Fibroblast of lung (primary cell): Measurements from ENCODE around the gene TBC1D22A. TPM values are rescaled to one million over a fixed set of nuclear protein-coding genes. Genes with fewer than 3 reads are reported as not detected.

Source experiments
- DNase-seq, 2 donors: peaks; one replicate each; pipeline versions ENCODE4 v3.0.0 to v3.0.0-alpha.2; 2010; ENCODE audit warnings: low read depth in 2 of 2
- H2AFZ ChIP-seq: 2 replicates; pipeline ENCODE4 v1.5.1; 2012; ENCODE audit warnings: low read length, control low read depth, inconsistent platforms
- H3K27ac ChIP-seq: 2 replicates; pipeline ENCODE4 v1.5.1; 2011; ENCODE audit warnings: low read length, control low read depth; ENCODE audit not compliant: insufficient read depth
- H3K27me3 ChIP-seq: 2 replicates; pipeline ENCODE4 v1.5.1; 2011; ENCODE audit warnings: mild to moderate bottlenecking, low read length; ENCODE audit not compliant: control insufficient read depth, insufficient read depth
- H3K36me3 ChIP-seq: 2 replicates; pipeline ENCODE4 v1.5.1; 2011; ENCODE audit warnings: low read length; ENCODE audit not compliant: control insufficient read depth, insufficient read depth
- H3K4me1 ChIP-seq: 2 replicates; pipeline ENCODE4 v1.5.1; 2011; ENCODE audit warnings: low read length; ENCODE audit not compliant: control insufficient read depth, insufficient read depth; ENCODE audit errors: extremely low read depth
- H3K4me2 ChIP-seq: 2 replicates; pipeline ENCODE4 v1.5.1; 2011; ENCODE audit warnings: low read length, control low read depth; ENCODE audit not compliant: insufficient read depth; ENCODE audit errors: extremely low read depth
- H3K4me3 ChIP-seq, 4 experiments: fragments of 200-600 bp in 1 of 4; sonication (generic) in 1 of 4; replicated peaks in 1 of 4; 2 replicates each; pipeline ENCODE4 v1.5.1; 2011 to 2016; ENCODE audit warnings: low read length in 4 of 4, low read depth in 3 of 4, mild to moderate bottlenecking in 3 of 4, control low read depth in 2 of 4, inconsistent platforms in 1 of 4, mixed read lengths in 1 of 4; ENCODE audit not compliant: insufficient read depth in 1 of 4; ENCODE audit errors: control extremely low read depth in 1 of 4
- H3K79me2 ChIP-seq: 2 replicates; pipeline ENCODE4 v1.5.1; 2012; ENCODE audit warnings: mild to moderate bottlenecking, low read length, inconsistent platforms; ENCODE audit not compliant: control insufficient read depth, insufficient read depth
- H3K9ac ChIP-seq: 2 replicates; pipeline ENCODE4 v1.5.1; 2011; ENCODE audit warnings: mild to moderate bottlenecking, low read length, control low read depth; ENCODE audit not compliant: insufficient read depth
- H3K9me3 ChIP-seq: 2 replicates; pipeline ENCODE4 v1.5.1; 2012; ENCODE audit warnings: low read depth, low read length; ENCODE audit not compliant: control insufficient read depth, insufficient read depth
- H4K20me1 ChIP-seq: 2 replicates; pipeline ENCODE4 v1.5.1; 2011; ENCODE audit warnings: low read length; ENCODE audit not compliant: control insufficient read depth, insufficient read depth; ENCODE audit errors: extremely low read depth
- EZH2 ChIP-seq: IDR thresholded peaks from 2 replicates; pipeline ENCODE4 v1.5.1; 2012; ENCODE audit warnings: low read length, control low read depth, mild to moderate bottlenecking; ENCODE audit errors: missing control alignments
- polyA plus RNA-seq, 2 donors: library from polyadenylated mRNA; depleted of rRNA in 1 of 2; stranded (reverse) in 1 of 2; unstranded in 1 of 2; fragments of >200 nt; gene quantifications; 2 replicates each; pipeline ENCODE4 v1.2.1, GENCODE V29; 2011 to 2012; ENCODE audit warnings: missing spikeins in 1 of 2
- total RNA-seq: library from RNA; depleted of rRNA; stranded (reverse); fragments of >200 nt; gene quantifications from 2 replicates; pipeline ENCODE4 v1.2.1, GENCODE V29; 2014
- TF ChIP-seq, protein P1 (sequence below), 2 donors: IDR thresholded peaks in 1 of 2; conservative IDR thresholded peaks in 1 of 2; 1 replicate in 1 of 2; 2 replicates in 1 of 2; pipeline ENCODE4 v1.5.1; 2011 to 2012; ENCODE audit warnings: low read length in 2 of 2, control low read depth in 1 of 2, inconsistent platforms in 1 of 2, low read depth in 1 of 2, mild to moderate bottlenecking in 1 of 2

Gene TBC1D22A
- total and polyA plus RNA-seq, 2 donors (not counting 1 experiment from before 2014, with no cell fraction given): 11.6 to 17.6 TPM

DNA sequence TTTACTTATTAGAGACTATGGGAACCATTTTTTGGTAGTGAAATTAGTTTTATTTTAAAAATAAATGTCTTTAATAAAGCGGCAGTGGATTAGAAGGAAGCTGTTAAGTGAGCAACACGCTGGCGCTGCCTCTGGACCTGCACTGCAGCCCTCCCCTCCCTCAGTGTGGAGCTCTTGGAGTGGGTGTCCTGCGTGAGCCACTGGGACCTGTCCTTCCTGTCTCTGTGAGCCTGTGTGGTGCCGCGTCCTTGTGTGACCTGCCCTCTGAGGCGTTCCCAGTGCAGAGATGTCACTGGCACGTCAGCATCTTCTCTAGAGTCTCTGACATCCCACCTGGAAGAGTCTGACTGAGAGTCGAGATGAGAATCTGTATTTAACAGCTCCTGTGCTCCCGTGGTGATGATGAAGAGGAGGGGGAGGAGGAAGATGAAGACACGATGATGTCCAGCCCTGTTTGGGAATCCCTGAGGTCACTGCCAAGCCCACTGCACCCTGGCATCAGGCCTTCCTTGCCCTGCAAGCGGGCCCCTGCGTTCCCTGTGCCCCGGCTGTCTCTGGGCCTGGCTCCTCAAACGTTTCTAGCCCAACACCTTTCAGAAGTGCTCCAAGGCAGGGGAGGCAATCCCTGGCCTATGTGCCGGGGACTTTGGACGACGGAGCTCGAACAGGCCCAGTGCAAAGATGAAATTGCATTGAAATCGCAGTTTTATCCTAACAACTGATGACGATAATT lies 271.8 kb downstream of the TBC1D22A start:
- Histone ChIP-seq H3K79me2 (no peaks in the 10 kb centered on the region), H3K27ac (no peak overlapping the region), H3K4me1 (no peaks in the 10 kb centered on the region), H3K4me2 (no peak overlapping the region), H3K9ac (no peak overlapping the region), H3K9me3 (no peaks in the 10 kb centered on the region), H4K20me1 (no peaks in the 10 kb centered on the region), H3K36me3 (no peaks in the 10 kb centered on the region), H3K4me3 (no peak overlapping the region), H3K27me3 (no peaks in the 10 kb centered on the region), H2AFZ (no peak overlapping the region)
- TF ChIP-seq, protein P1, sequence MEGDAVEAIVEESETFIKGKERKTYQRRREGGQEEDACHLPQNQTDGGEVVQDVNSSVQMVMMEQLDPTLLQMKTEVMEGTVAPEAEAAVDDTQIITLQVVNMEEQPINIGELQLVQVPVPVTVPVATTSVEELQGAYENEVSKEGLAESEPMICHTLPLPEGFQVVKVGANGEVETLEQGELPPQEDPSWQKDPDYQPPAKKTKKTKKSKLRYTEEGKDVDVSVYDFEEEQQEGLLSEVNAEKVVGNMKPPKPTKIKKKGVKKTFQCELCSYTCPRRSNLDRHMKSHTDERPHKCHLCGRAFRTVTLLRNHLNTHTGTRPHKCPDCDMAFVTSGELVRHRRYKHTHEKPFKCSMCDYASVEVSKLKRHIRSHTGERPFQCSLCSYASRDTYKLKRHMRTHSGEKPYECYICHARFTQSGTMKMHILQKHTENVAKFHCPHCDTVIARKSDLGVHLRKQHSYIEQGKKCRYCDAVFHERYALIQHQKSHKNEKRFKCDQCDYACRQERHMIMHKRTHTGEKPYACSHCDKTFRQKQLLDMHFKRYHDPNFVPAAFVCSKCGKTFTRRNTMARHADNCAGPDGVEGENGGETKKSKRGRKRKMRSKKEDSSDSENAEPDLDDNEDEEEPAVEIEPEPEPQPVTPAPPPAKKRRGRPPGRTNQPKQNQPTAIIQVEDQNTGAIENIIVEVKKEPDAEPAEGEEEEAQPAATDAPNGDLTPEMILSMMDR (conservative IDR thresholded peaks at IDR 0.05 in 1 of 2, IDR thresholded peaks at IDR 0.05 in 1 of 2; ENCODE audit: low read depth in 1 of 2, low read length in 2 of 2): no peak
- no peak for TF ChIP-seq EZH2
- no peak for DNase-seq

- Histone ChIP-seq H3K27me3 (no peaks in the 10 kb centered on the region), H3K9ac (no peak overlapping the region), H3K27ac (no peak overlapping the region), H3K36me3 (no peaks in the 10 kb centered on the region), H4K20me1 (no peaks in the 10 kb centered on the region), H3K4me1 (no peaks in the 10 kb centered on the region), H3K79me2 (no peaks in the 10 kb centered on the region), H3K4me3 (no peak overlapping the region), H3K4me2 (no peak overlapping the region), H3K9me3 (no peaks in the 10 kb centered on the region), H2AFZ (no peak overlapping the region)
- TF ChIP-seq EZH2: no peak
- TF ChIP-seq, protein P1 (conservative IDR thresholded peaks at IDR 0.05 in 1 of 2, IDR thresholded peaks at IDR 0.05 in 1 of 2; ENCODE audit: low read depth in 1 of 2, low read length in 2 of 2): no peak
- DNase-seq: no peak
Measured at GRCh38 chr22:47034905-47035419, 272.5 kb downstream of the TBC1D22A start.

DNA sequence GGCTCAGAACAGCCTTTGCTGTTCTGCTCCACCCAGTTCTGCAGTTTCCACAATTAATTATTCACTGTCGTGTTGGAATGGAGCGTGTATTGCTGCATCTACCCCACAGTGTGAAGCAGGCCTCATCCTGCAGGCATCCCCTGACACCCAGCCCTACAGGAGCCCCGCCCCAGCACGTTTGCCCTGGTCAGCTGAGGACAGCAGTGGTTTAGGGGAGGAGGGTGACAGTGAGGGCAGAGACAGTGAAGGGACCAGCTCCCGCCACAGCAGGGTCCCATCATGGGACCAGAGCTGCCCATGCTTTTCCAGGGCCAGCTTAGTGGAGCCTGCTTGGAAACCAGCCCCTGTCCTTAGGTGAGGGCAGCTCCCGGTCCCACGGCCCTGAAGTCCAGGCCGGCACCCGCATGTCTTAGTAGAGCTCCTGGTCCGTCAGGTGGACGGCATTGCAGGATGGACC lies 273.0 kb downstream of the TBC1D22A start:
- no peaks in the 10 kb centered on the region for H3K4me1 ChIP-seq
- no peaks in the 10 kb centered on the region for H3K79me2 ChIP-seq
- H3K9ac ChIP-seq: no peak overlapping the region
- H3K4me2 ChIP-seq: no peak overlapping the region
- H3K27me3 ChIP-seq: no peaks in the 10 kb centered on the region
- no peaks in the 10 kb centered on the region for H3K36me3 ChIP-seq
- no peaks in the 10 kb centered on the region for H3K9me3 ChIP-seq
- H3K27ac ChIP-seq: no peak overlapping the region
- H4K20me1 ChIP-seq: no peaks in the 10 kb centered on the region
- peak; percentile 23 to 31 for DNase-seq
- H3K4me3 ChIP-seq: no peak overlapping the region
- no peak for TF ChIP-seq EZH2
- TF ChIP-seq, protein P1 (conservative IDR thresholded peaks at IDR 0.05 in 1 of 2, IDR thresholded peaks at IDR 0.05 in 1 of 2; ENCODE audit: low read depth in 1 of 2, low read length in 2 of 2): no peak
- no peak overlapping the region for H2AFZ ChIP-seq
